A549 (cell line): ENCODE results near the gene IL1RL2.

Experiments used
- CTCF ChIP-seq: fragments of >200 bp; sonication (Bioruptor Twin); formaldehyde crosslinking; IDR thresholded peaks from 3 replicates; pipeline ENCODE4 v1.5.1; 2016
- PHF8 ChIP-seq: fragments of 200-600 bp; sonication (generic); IDR thresholded peaks from 2 replicates; pipeline ENCODE4 v1.6.1; 2016; ENCODE audit warnings: low read depth, mild to moderate bottlenecking, antibody characterized with exemption, moderate library complexity, borderline replicate concordance

- TF ChIP-seq CTCF (no peak), PHF8 (no peak)
Observed at GRCh38 chr2:102237176-102237575, 50.4 kb downstream of the IL1RL2 start.
